Fibroblast of skin of abdomen (primary cell): ENCODE measurements around the gene TMEM100.

Experiments used
- DNase-seq: peaks from one replicate; pipeline ENCODE4 v3.0.0-alpha.2; 2013

TMEM100 gene

GRCh38 chr17:55717898-55718735, 4.5 kb downstream of the TMEM100 start:
- DNase-seq, result peak; percentile 71

GRCh38 chr17:55717432-55717831, 5.2 kb downstream of the TMEM100 start:
- no peak for DNase-seq

DNA sequence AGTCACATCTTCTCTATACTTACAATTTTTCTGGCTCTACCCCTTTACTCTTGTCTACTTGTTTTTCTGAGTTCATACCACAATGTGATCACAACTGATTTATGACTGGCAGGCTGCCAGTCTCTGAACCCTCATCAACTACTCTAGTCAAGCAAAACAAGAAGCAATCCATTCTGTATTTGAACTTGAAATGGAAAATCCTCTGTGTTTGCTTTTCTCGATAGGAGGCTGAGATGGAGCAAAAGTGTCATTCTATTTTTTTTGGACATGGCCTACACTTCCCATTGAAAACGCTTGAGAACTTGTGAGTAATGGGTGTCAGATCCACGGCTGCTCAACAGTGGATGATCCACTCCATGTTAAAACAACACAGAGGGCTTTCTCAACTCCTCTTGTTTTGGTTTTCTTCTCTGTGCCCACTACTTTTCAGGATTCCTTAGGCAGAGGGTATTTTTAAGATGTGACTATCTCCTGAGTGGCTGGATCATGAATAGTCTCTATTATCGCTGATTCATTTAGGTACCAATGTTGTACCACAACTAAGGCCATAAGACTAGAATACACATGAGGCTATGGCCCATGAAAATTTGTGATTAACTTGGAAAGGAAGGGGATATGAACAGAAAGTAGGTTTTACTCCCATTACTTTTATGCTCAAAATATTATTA, 11.7 kb downstream of the TMEM100 start:
- DNase-seq, result no peak

- DNase-seq, result no peak
These were observed 12.3 kb downstream of the TMEM100 start for GRCh38 chr17:55710410-55710809.

- DNase-seq, result no peak
These were observed 12.7 kb downstream of the TMEM100 start for GRCh38 chr17:55709984-55710383.

DNA sequence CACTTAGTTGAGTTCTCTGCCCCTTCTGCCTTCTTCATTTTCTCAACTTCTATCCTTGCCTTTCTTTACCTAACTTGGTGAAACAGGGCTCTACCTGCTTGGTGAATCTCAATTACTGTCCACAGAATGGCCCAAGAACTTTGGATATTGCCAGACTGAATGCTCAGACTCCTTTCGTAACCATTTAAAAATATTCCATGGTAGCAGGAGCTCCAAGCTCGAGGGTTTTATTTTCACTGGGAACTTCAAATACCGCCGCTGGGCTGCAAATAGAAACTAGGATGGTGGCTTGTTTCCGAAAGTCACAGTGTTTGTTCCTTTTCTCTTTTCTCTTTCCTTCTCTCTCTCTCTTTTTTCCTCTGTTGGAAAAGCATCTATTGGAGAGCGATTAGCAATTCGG, 13.2 kb downstream of the TMEM100 start:
- DNase-seq, result no peak

GRCh38 chr17:55708175-55708974, 14.3 kb downstream of the TMEM100 start:
- no peak for DNase-seq

DNA sequence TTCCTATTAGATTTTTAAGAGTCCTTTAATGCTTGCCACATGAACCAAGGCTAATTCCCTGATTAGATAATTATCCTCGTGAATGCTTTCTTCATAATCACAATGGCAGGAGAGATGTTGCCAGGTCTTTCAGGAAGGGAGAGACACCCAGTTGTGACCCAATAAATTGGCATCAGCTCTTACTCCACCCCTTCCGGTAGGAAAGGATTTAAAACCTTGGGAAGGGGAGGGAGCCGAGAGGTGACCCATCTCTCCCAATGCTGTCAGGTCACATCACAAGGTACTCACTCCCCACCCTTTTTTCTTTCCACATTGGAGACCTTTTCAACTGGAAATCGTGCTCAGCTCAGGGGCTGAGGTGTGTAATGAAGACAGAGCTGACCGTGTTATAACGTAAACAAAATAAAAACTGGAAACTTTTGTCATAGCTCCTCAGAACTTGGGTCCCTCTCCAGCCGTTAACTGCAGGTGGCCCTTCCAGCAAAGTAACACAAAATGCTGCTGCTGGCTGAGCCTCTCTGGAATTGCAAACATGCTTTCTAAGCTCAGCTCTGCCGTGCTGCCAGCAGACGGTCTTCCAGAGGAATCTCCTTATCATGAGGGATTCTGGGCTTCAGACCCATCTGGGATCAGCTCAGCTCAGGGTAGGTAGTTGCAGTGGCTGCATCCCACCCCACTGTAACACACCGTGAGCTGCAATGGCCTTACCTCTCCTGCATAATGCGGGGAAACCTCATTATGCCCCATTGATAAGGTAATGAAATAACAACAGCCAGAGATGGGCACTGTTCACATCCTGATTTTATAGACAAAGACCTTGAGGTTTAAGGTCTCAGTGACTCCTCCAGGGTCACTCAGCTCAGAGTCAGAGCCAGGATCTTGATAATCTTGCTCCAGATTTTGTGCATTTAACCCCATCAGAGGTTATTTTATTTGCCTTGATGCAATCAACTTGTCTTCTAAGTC, 15.6 kb downstream of the TMEM100 start:
- no peak for DNase-seq

DNA sequence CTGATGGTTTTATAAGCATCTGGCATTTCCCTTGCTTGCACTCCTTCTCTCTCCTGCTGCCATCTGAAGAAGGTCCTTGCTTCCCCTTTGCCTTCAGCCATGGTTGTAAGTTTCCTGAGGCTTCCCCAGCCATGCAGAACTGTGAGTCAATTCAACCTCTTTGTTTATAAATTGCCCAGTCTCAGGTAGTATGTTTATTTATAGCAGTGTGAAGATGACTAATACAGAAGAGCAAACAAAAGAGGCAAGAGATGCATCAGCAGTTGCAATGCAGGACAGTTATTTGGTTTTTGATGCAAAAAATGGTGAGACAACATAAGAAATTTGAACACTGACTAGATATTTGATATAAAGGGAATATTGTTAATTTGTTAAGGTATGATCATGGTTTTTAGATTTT, 16.8 kb downstream of the TMEM100 start:
- no peak for DNase-seq

- no peak for DNase-seq
These were observed 18.3 kb downstream of the TMEM100 start for GRCh38 chr17:55704401-55704800.

DNA sequence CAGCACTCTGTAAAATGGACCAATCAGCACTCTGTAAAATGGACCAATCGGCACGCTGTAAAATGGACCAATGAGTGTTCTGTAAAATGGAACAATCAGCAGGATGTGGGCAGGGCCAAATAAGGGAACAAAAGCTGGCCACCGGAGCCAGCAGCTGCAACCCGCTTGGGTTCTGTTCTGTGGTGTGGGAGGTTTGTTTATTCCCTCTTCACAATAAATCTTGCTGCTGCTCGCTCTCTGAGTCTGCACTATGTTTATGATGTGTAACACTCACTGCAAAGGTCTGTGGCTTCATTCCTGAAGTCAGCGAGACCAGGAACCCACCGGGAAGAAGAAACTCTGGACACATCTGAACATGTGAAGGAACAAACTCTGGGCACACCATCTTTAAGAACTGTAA, 20.5 kb downstream of the TMEM100 start:
- DNase-seq, result no peak

DNA sequence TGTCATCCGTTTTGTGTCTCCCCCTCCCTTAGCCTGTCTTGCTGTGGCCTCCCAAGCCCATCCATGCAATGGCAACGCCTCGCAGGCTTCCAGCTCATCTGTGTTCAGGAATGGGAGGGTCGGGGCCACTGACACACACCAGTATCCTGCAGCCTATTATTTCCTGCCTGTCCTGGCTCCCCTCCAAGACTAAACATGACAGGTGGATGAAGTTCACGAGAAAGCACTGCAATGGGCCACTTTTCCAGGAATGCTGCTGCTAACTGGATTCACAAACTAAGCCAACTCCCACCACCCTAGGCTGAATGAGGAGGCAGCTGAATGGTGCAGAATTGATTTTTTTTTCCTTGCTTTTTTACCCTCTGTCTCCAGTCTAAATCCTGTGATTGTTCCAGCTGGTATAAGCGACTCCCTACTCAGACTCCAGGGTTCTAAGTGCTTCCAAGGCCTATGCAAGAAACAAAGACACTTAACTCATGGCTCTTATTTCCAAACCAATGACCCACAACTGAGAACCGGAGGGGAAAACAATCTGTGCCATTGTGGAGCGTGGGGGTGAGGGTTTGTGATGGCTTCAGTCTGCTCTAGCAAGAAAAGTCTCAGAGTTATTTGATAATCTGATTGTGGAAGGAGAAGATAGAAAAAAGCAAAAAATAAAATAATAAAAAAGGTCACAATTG, 23.3 kb downstream of the TMEM100 start:
- no peak for DNase-seq

- DNase-seq, result no peak
These were observed 28.3 kb downstream of the TMEM100 start for GRCh38 chr17:55694286-55694910.

GRCh38 chr17:55693254-55694216, 29.1 kb downstream of the TMEM100 start:
- DNase-seq, result no peak

DNA sequence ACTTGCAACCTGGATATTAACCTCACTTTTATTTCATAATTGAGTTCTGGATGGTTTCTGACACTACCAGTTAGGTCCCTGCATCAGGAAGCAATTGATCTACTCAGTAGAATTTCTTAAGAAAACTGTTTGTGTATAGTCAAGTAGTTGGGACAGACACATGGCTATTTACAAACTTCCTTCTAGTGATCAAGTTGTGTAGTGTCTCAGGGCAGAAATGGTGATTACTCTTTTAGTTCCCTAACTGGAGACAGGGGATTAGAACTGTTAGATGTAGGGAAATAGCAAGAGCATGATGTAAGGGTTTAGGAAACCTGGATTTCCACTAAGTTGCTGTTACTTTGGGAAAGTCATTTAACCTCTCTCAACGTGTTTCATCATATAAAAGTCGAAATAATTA, 30.4 kb downstream of the TMEM100 start:
- no peak for DNase-seq

- DNase-seq, result no peak
These were observed 31.0 kb downstream of the TMEM100 start for GRCh38 chr17:55691666-55692065.

DNA sequence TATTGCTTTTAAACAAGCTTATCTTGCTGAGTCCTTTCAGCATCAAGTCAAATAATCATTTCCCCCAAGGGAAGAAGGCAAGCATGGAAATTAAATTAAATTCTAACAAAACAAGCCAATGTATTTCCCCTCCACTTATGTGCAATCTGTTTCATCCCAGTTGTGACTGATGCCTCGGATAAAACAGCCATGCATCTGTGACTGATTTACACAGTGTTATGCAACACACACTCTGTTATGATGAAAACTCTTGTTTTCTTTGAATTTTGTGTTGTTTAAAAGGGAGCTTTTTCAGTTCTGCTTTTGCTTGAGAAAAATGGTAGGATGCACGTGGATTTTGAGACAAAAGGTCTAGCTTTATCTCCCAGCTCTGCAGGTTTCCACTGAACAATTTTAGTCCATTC, 32.6 kb downstream of the TMEM100 start:
- DNase-seq, result peak; percentile 42

GRCh38 chr17:55689672-55690071, 33.0 kb downstream of the TMEM100 start:
- DNase-seq, result no peak

- DNase-seq, result no peak
These were observed 34.6 kb downstream of the TMEM100 start for GRCh38 chr17:55688057-55688456.

- no peak for DNase-seq
These were observed 35.6 kb downstream of the TMEM100 start for GRCh38 chr17:55687037-55687436.
